ENCODE results near the gene ARFIP2.
"Not testable (repeated sequence)": the region's sequence is repeated elsewhere in the genome, so short reads cannot be mapped to it uniquely, and the experiment has no call there.

Gene ARFIP2

GRCh38 chr11:6481012-6481923, at the start of gene ARFIP2, which contains the start of gene TIMM10B:
Gene ARFIP2 (minus strand): TSS chr11:6481331. CDS start chr11:6480421, 910 bp downstream.
Gene TIMM10B (plus strand): TSS chr11:6481501. CDS start chr11:6481517, 16 bp downstream.
- in situ Hi-C loops (cut with HindIII; ENCODE audit: low pct_ligation_motif_present, low pct_unique_long_range_greater_than_20kb, low sequenced_read_pairs), result no loop called here
- peak; percentile 95 for DNase-seq

- in situ Hi-C loops (cut with HindIII; ENCODE audit: low pct_ligation_motif_present, low pct_unique_long_range_greater_than_20kb, low sequenced_read_pairs), result no loop called here
- DNase-seq, result no peak
Measured at GRCh38 chr11:6530848-6531247, 49.7 kb upstream of the ARFIP2 start.

GRCh38 chr11:6529266-6529665, 48.1 kb upstream of the ARFIP2 start:
- in situ Hi-C loops (cut with HindIII; ENCODE audit: low pct_ligation_motif_present, low pct_unique_long_range_greater_than_20kb, low sequenced_read_pairs), result no loop called here
- no peak for DNase-seq

GRCh38 chr11:6526411-6527135, 45.4 kb upstream of the ARFIP2 start:
- in situ Hi-C loops (cut with HindIII; ENCODE audit: low pct_ligation_motif_present, low pct_unique_long_range_greater_than_20kb, low sequenced_read_pairs), result no loop called here
- no peak for DNase-seq

GRCh38 chr11:6523253-6523652, 42.1 kb upstream of the ARFIP2 start:
- in situ Hi-C loops (cut with HindIII; ENCODE audit: low pct_ligation_motif_present, low pct_unique_long_range_greater_than_20kb, low sequenced_read_pairs), result no loop called here
- peak; percentile 30 for DNase-seq

GRCh38 chr11:6521946-6522345, 40.8 kb upstream of the ARFIP2 start:
- in situ Hi-C loops (cut with HindIII; ENCODE audit: low pct_ligation_motif_present, low pct_unique_long_range_greater_than_20kb, low sequenced_read_pairs), result not testable (repeated sequence)

GRCh38 chr11:6520265-6520664, 39.1 kb upstream of the ARFIP2 start:
- in situ Hi-C loops (cut with HindIII; ENCODE audit: low pct_ligation_motif_present, low pct_unique_long_range_greater_than_20kb, low sequenced_read_pairs), result no loop called here
- DNase-seq, result no peak

More at GRCh38 chr11:6521946-6522345, 40.8 kb upstream of the ARFIP2 start:
- DNase-seq, result not testable (repeated sequence)

- in situ Hi-C loops (cut with HindIII; ENCODE audit: low pct_ligation_motif_present, low pct_unique_long_range_greater_than_20kb, low sequenced_read_pairs), result no loop called here
- DNase-seq, result no peak
Measured at GRCh38 chr11:6516865-6517264, 35.7 kb upstream of the ARFIP2 start.

GRCh38 chr11:6505577-6506240, 24.6 kb upstream of the ARFIP2 start:
- peak; percentile 32 for DNase-seq
- in situ Hi-C loops (cut with HindIII; ENCODE audit: low pct_ligation_motif_present, low pct_unique_long_range_greater_than_20kb, low sequenced_read_pairs), result no loop called here

GRCh38 chr11:6504166-6504565, 23.0 kb upstream of the ARFIP2 start:
- DNase-seq, result no peak
- in situ Hi-C loops (cut with HindIII; ENCODE audit: low pct_ligation_motif_present, low pct_unique_long_range_greater_than_20kb, low sequenced_read_pairs), result no loop called here

GRCh38 chr11:6502382-6502781, 21.3 kb upstream of the ARFIP2 start:
- DNase-seq, result no peak
- in situ Hi-C loops (cut with HindIII; ENCODE audit: low pct_ligation_motif_present, low pct_unique_long_range_greater_than_20kb, low sequenced_read_pairs), result no loop called here

GRCh38 chr11:6498544-6498943, 17.4 kb upstream of the ARFIP2 start:
- in situ Hi-C loops (cut with HindIII; ENCODE audit: low pct_ligation_motif_present, low pct_unique_long_range_greater_than_20kb, low sequenced_read_pairs), result no loop called here

GRCh38 chr11:6498121-6498520, 17.0 kb upstream of the ARFIP2 start:
- no peak for DNase-seq
- in situ Hi-C loops (cut with HindIII; ENCODE audit: low pct_ligation_motif_present, low pct_unique_long_range_greater_than_20kb, low sequenced_read_pairs), result no loop called here

More at GRCh38 chr11:6498544-6498943, 17.4 kb upstream of the ARFIP2 start:
- no peak for DNase-seq

GRCh38 chr11:6497069-6497839, 16.1 kb upstream of the ARFIP2 start, which contains the start of gene DNHD1:
Gene DNHD1 (plus strand): TSS chr11:6497280. CDS start chr11:6498216, 936 bp downstream.
- in situ Hi-C loops (cut with HindIII; ENCODE audit: low pct_ligation_motif_present, low pct_unique_long_range_greater_than_20kb, low sequenced_read_pairs), result no loop called here
- no peak for DNase-seq

GRCh38 chr11:6489306-6489705, 8.2 kb upstream of the ARFIP2 start:
- in situ Hi-C loops (cut with HindIII; ENCODE audit: low pct_ligation_motif_present, low pct_unique_long_range_greater_than_20kb, low sequenced_read_pairs), result no loop called here
- no peak for DNase-seq

- in situ Hi-C loops (cut with HindIII; ENCODE audit: low pct_ligation_motif_present, low pct_unique_long_range_greater_than_20kb, low sequenced_read_pairs), result no loop called here
- DNase-seq, result no peak
Measured at GRCh38 chr11:6488821-6489220, 7.7 kb upstream of the ARFIP2 start.

- no peak for DNase-seq
- in situ Hi-C loops (cut with HindIII; ENCODE audit: low pct_ligation_motif_present, low pct_unique_long_range_greater_than_20kb, low sequenced_read_pairs), result no loop called here
Measured at GRCh38 chr11:6488342-6488741, 7.2 kb upstream of the ARFIP2 start.

GRCh38 chr11:6486938-6487337, 5.8 kb upstream of the ARFIP2 start:
- in situ Hi-C loops (cut with HindIII; ENCODE audit: low pct_ligation_motif_present, low pct_unique_long_range_greater_than_20kb, low sequenced_read_pairs), result no loop called here
- DNase-seq, result no peak
